H1 (cell line): Measurements from ENCODE around the gene TMCC3. TPM values are rescaled to one million over a fixed set of nuclear protein-coding genes. Genes with fewer than 3 reads are reported as not detected.
A peak's percentile ranks its signal among the peaks of the same experiment; 100 is the strongest.

Experiments used
- CTCF ChIA-PET: fragments of 300-600 bp; sonication (Branson Sonifier 250); formaldehyde crosslinking; loops from one replicate; lab custom pipeline; 2021; ENCODE audit not compliant: partially characterized antibody; lab: Charles Lee
- POLR2A ChIA-PET: fragments of 300-600 bp; sonication (Branson Sonifier 250); formaldehyde crosslinking; loops from one replicate; lab custom pipeline; 2021; ENCODE audit warnings: inconsistent platforms; ENCODE audit not compliant: partially characterized antibody; lab: Charles Lee
- DNase-seq, 2 experiments: peaks; one replicate each; pipeline versions ENCODE4 v3.0.0 to v3.0.0-alpha.2; 2010 to 2022; ENCODE audit warnings: low spot score in 2 of 2, low read depth in 1 of 2, mixed read lengths in 1 of 2
- FAIRE-seq: peaks from 2 replicates; lab custom pipeline; 2011; peaks lifted over from hg19 to GRCh38; lab: Jason Lieb, UNC
- H2AFZ ChIP-seq: 2 replicates; pipeline ENCODE4 v1.8.1; 2012; ENCODE audit warnings: low read length, inconsistent platforms
- H2AK5ac ChIP-seq: 2 replicates; pipeline ENCODE4 v1.6.1; 2013; ENCODE audit warnings: low read depth, low read length
- H2BK120ac ChIP-seq: replicated peaks from 2 replicates; pipeline ENCODE3; 2013; ENCODE audit warnings: low read depth, low read length, inconsistent platforms
- H2BK12ac ChIP-seq: 2 replicates; pipeline ENCODE4 v1.6.1; 2013; ENCODE audit warnings: low read depth, low read length
- H2BK15ac ChIP-seq: 2 replicates; pipeline ENCODE4 v1.6.1; 2013; ENCODE audit warnings: low read length
- H2BK20ac ChIP-seq: 2 replicates; pipeline ENCODE4 v1.6.1; 2013; ENCODE audit warnings: low read length
- H2BK5ac ChIP-seq: 2 replicates; pipeline ENCODE4 v1.6.1; 2013; ENCODE audit warnings: low read depth, low read length
- H3K14ac ChIP-seq: 2 replicates; pipeline ENCODE4 v1.6.1; 2013; ENCODE audit warnings: inconsistent platforms; ENCODE audit not compliant: insufficient read length
- H3K18ac ChIP-seq: 2 replicates; pipeline ENCODE4 v1.6.1; 2013; ENCODE audit warnings: low read length; ENCODE audit errors: extremely low read depth
- H3K23ac ChIP-seq: 2 replicates; pipeline ENCODE4 v1.6.1; 2013; ENCODE audit warnings: inconsistent platforms; ENCODE audit not compliant: insufficient read length
- H3K23me2 ChIP-seq: 2 replicates; pipeline ENCODE4 v1.6.1; 2013; ENCODE audit warnings: low read depth, low read length
- H3K27ac ChIP-seq: 2 replicates; pipeline ENCODE4 v1.6.1; 2011; ENCODE audit warnings: low read depth, low read length, inconsistent platforms
- H3K27me3 ChIP-seq, 4 experiments: replicated peaks in 1 of 4; 1 replicate in 1 of 4; 2 replicates in 3 of 4; pipeline versions ENCODE4 v1.6.1 to v1.8.1; 2011 to 2013; ENCODE audit warnings: low read length in 3 of 4, mild to moderate bottlenecking in 3 of 4, inconsistent platforms in 2 of 4, mixed read lengths in 2 of 4, moderate library complexity in 1 of 4; ENCODE audit not compliant: control insufficient read depth in 3 of 4, insufficient read depth in 3 of 4; ENCODE audit errors: extremely low read depth in 1 of 4
- H3K36me3 ChIP-seq, 4 experiments: 2 replicates each; pipeline versions ENCODE4 v1.6.1 to v1.8.1; 2011 to 2013; ENCODE audit warnings: mild to moderate bottlenecking in 4 of 4, low read length in 3 of 4, moderate library complexity in 2 of 4, control low read depth in 1 of 4, inconsistent platforms in 1 of 4; ENCODE audit not compliant: insufficient read depth in 4 of 4, control insufficient read depth in 2 of 4
- H3K4ac ChIP-seq: replicated peaks from 2 replicates; pipeline ENCODE3; 2013; ENCODE audit warnings: low read length, low read depth, mixed read lengths, inconsistent platforms; ENCODE audit not compliant: insufficient read length
- H3K4me1 ChIP-seq, 4 experiments: replicated peaks in 1 of 4; 1 replicate in 1 of 4; 2 replicates in 3 of 4; pipeline versions ENCODE4 v1.6.1 to v1.8.1; 2011 to 2013; ENCODE audit warnings: low read length in 3 of 4, inconsistent platforms in 2 of 4, mixed read lengths in 1 of 4; ENCODE audit not compliant: insufficient read depth in 4 of 4, control insufficient read depth in 3 of 4
- H3K4me2 ChIP-seq, 2 experiments: 2 replicates each; pipeline versions ENCODE4 v1.6.1 to v1.8.1; 2011 to 2013; ENCODE audit warnings: low read depth in 2 of 2, low read length in 2 of 2, control low read depth in 1 of 2, inconsistent platforms in 1 of 2, mild to moderate bottlenecking in 1 of 2; ENCODE audit not compliant: insufficient read depth in 1 of 2
- H3K4me3 ChIP-seq, 4 experiments: fragments of 200-600, 300-600 bp in 1 of 4; sonication (generic), shearing (Covaris generic), sonication (Bioruptor Twin) in 1 of 4; 2 replicates each; pipeline versions ENCODE4 v1.5.1 to v1.8.1; 2011 to 2016; ENCODE audit warnings: low read length in 4 of 4, low read depth in 3 of 4, control low read depth in 2 of 4, inconsistent platforms in 2 of 4, mild to moderate bottlenecking in 2 of 4, mixed read lengths in 1 of 4, moderate library complexity in 1 of 4; ENCODE audit not compliant: insufficient read depth in 2 of 4; ENCODE audit errors: extremely low read depth in 1 of 4
- H3K56ac ChIP-seq: replicated peaks from 2 replicates; pipeline ENCODE3; 2013; ENCODE audit warnings: low read depth, mild to moderate bottlenecking, mixed read lengths, low read length, inconsistent platforms; ENCODE audit not compliant: insufficient read length
- H3K79me1 ChIP-seq: 2 replicates; pipeline ENCODE4 v1.6.1; 2013; ENCODE audit warnings: low read depth, low read length, control low read depth
- H3K79me2 ChIP-seq, 2 experiments: 2 replicates each; pipeline versions ENCODE4 v1.6.1 to v1.8.1; 2012 to 2013; ENCODE audit warnings: low read length in 2 of 2, mild to moderate bottlenecking in 2 of 2, inconsistent platforms in 1 of 2; ENCODE audit not compliant: insufficient read depth in 2 of 2, control insufficient read depth in 1 of 2
- H3K9ac ChIP-seq, 4 experiments: replicated peaks in 1 of 4; 1 replicate in 1 of 4; 2 replicates in 3 of 4; pipeline versions ENCODE4 v1.6.1 to v1.8.1; 2011 to 2013; ENCODE audit warnings: low read depth in 3 of 4, low read length in 3 of 4, control low read depth in 2 of 4, mild to moderate bottlenecking in 2 of 4, moderate library complexity in 2 of 4, inconsistent platforms in 1 of 4; ENCODE audit errors: extremely low read depth in 1 of 4
- H3K9me3 ChIP-seq, 2 experiments: 2 replicates each; pipeline versions ENCODE4 v1.6.1 to v1.8.1; 2012 to 2013; ENCODE audit warnings: mild to moderate bottlenecking in 2 of 2, moderate library complexity in 2 of 2, control low read depth in 1 of 2, inconsistent platforms in 1 of 2, low read depth in 1 of 2, low read length in 1 of 2, mixed read lengths in 1 of 2; ENCODE audit not compliant: insufficient read depth in 2 of 2
- H4K20me1 ChIP-seq, 2 experiments: replicated peaks in 1 of 2; 2 replicates each; pipeline versions ENCODE3 to v1.8.1; 2011 to 2013; ENCODE audit warnings: inconsistent platforms in 2 of 2, low read length in 2 of 2, mild to moderate bottlenecking in 1 of 2; ENCODE audit not compliant: insufficient read depth in 2 of 2, control insufficient read depth in 1 of 2
- H4K5ac ChIP-seq: 2 replicates; pipeline ENCODE4 v1.6.1; 2013; ENCODE audit warnings: low read length, low read depth, mixed read lengths, inconsistent platforms; ENCODE audit not compliant: insufficient read length
- H4K8ac ChIP-seq: 2 replicates; pipeline ENCODE4 v1.8.0; 2013; ENCODE audit warnings: mild to moderate bottlenecking, moderate library complexity, low read length, inconsistent platforms; ENCODE audit not compliant: insufficient read depth; ENCODE audit errors: extremely low read depth
- H4K91ac ChIP-seq: replicated peaks from 2 replicates; pipeline ENCODE3; 2013; ENCODE audit warnings: low read length, mixed read lengths, inconsistent platforms; ENCODE audit not compliant: insufficient read length
- BCL11A ChIP-seq, 2 experiments: IDR thresholded peaks; one replicate each; pipeline ENCODE4 v1.6.1; 2011; ENCODE audit warnings: low read depth in 2 of 2, low read length in 2 of 2, mild to moderate bottlenecking in 2 of 2
- CBX5 ChIP-seq: fragments of 300-800, 300-1000 bp; sonication (generic); IDR thresholded peaks from 2 replicates; pipeline ENCODE4 v1.7.1; 2016; ENCODE audit warnings: antibody characterized with exemption, low read length, low read depth
- EP300 ChIP-seq, 2 experiments: IDR thresholded peaks; 1 replicate in 1 of 2; 2 replicates in 1 of 2; pipeline ENCODE4 v1.6.1; 2011 to 2012; ENCODE audit warnings: low read depth in 2 of 2, low read length in 2 of 2, mild to moderate bottlenecking in 2 of 2, borderline replicate concordance in 1 of 2, inconsistent platforms in 1 of 2, moderate library complexity in 1 of 2
- KDM4A ChIP-seq: IDR thresholded peaks from one replicate; pipeline ENCODE4 v1.7.1; 2012; ENCODE audit warnings: low read depth, mild to moderate bottlenecking, moderate library complexity, low read length, inconsistent platforms; ENCODE audit not compliant: severe bottlenecking
- NANOG ChIP-seq: IDR thresholded peaks from 2 replicates; pipeline ENCODE4 v1.6.1; 2011; ENCODE audit warnings: low read length, low read depth, mild to moderate bottlenecking, inconsistent platforms; ENCODE audit not compliant: insufficient read depth, poor library complexity, severe bottlenecking
- SP4 ChIP-seq: IDR thresholded peaks from 2 replicates; pipeline ENCODE4 v1.6.1; 2012; ENCODE audit warnings: low read length, inconsistent platforms
- SUZ12 ChIP-seq: fragments of 200-600 bp; sonication (generic); IDR thresholded peaks from 2 replicates; pipeline ENCODE4 v1.6.1; 2012; ENCODE audit warnings: mild to moderate bottlenecking, inconsistent platforms, low read length, moderate library complexity, mixed read lengths
- TBP ChIP-seq: IDR thresholded peaks from 2 replicates; pipeline ENCODE4 v1.6.1; 2011; ENCODE audit warnings: low read depth, low read length, improper control_type of control experiment
- WGBS, 2 experiments: shearing (Covaris generic) in 1 of 2; methylation state at CpG; one replicate each; pipeline versions ENCODE4 v1.1.6 to v1.1.7; 2013 to 2015; ENCODE audit warnings: low lambda C conversion rate in 2 of 2, mixed read lengths in 2 of 2, inconsistent platforms in 1 of 2, low coverage in 1 of 2, missing lambda C conversion rate in 1 of 2; ENCODE audit not compliant: insufficient replicate concordance in 2 of 2, insufficient coverage in 1 of 2, insufficient read length in 1 of 2; ENCODE audit errors: extremely low coverage in 1 of 2, missing lambda C conversion rate in 1 of 2; 5-methylcytosine and 5-hydroxymethylcytosine counted together
- polyA plus RNA-seq, 7 experiments: library from polyadenylated mRNA; depleted of rRNA in 3 of 7; stranded (reverse) in 5 of 7; unstranded in 2 of 7; fragments of >200 nt in 5 of 7; fragments of 200-250 nt in 2 of 7; gene quantifications; 1 replicate in 5 of 7; 2 replicates in 1 of 7; 4 replicates in 1 of 7; pipeline versions ENCODE4 v1.2.1 to v1.2.3, GENCODE V29; 2011 to 2013; ENCODE audit warnings: missing spikeins in 2 of 7, mixed read lengths in 2 of 7
- total RNA-seq: library from RNA; stranded (reverse); fragmentation: NEBNext Ultra II Directional; extraction: Animal tissue kit (Norgen Biotek cat#: 25700); gene quantifications from 2 replicates; pipeline ENCODE4 v1.2.1, GENCODE V29; 2021

Gene TMCC3
- total and polyA plus RNA-seq, 2 of the 8 experiments (the other 6 are each of a cell fraction or from before 2014, with no cell fraction given): 1.7 to 4.1 TPM

- Histone ChIP-seq H3K9me3 (no peaks in the 10 kb centered on the region), H3K56ac (no peak overlapping the region), H3K14ac (no peak overlapping the region), H3K9ac (no peak overlapping the region), H3K4me1 (peaks cover 0 to 2% (median under 1%) of the 10 kb centered on the region in 4 experiments; a peak in 2 of 7 replicates), H2BK20ac (no peak overlapping the region), H2BK12ac (no peak overlapping the region), H2BK5ac (no peak overlapping the region), H3K23ac (no peak overlapping the region), H3K79me1 (no peaks in the 10 kb centered on the region; the same call in 1 of the 2 replicates), H3K4me2 (no peak overlapping the region), H3K36me3 (no peaks in the 10 kb centered on the region), H3K18ac (no peak overlapping the region), H3K27ac (no peak overlapping the region), H2BK15ac (no peak overlapping the region), H2BK120ac (no peak overlapping the region), H3K4me3 (no peak overlapping the region), H2AK5ac (no peak overlapping the region), H3K79me2 (no peaks in the 10 kb centered on the region), H2AFZ (no peak overlapping the region), H4K8ac (no peak overlapping the region), H3K27me3 (no peaks in the 10 kb centered on the region), H4K91ac (no peak overlapping the region), H3K4ac (peak overlapping the region; percentile 78), H4K5ac (no peak overlapping the region), H4K20me1 (no peaks in the 10 kb centered on the region), H3K23me2 (no peaks in the 10 kb centered on the region)
- ChIA-PET CTCF (interaction anchor here (1.0 to 1.4 kb wide), 3 partner anchors 9 to 74 kb away, joined by 3 to 6 read pairs (median 3); no protein-coding TSS in a partner anchor), POLR2A (no interaction called here)
- WGBS, 2 experiments: 81% methylated on average over 6 of the region's 9 CpGs; no CpG with 5 or more reads in 1 of the 2 experiments
- FAIRE-seq: no peak
- no peak for DNase-seq
- TF ChIP-seq SUZ12 (no peak), EP300 (IDR thresholded peaks at IDR 0.05; ENCODE audit: borderline replicate concordance in 1 of 2, low read depth in 2 of 2, low read length in 2 of 2) (no peak), NANOG (no peak), SP4 (no peak), BCL11A (IDR thresholded peaks at IDR 0.05; ENCODE audit: low read depth in 2 of 2, low read length in 2 of 2) (no peak), CBX5 (no peak), TBP (no peak), KDM4A (no peak)
Measured at GRCh38 chr12:94678379-94678778, 28.0 kb upstream of the TMCC3 start.
